Smooth muscle cell (in vitro differentiated cells): Measurements from ENCODE around the gene BIRC5. TPM values are rescaled to one million over a fixed set of nuclear protein-coding genes. Genes with fewer than 3 reads are reported as not detected.
"Not testable (repeated sequence)": the region's sequence is repeated elsewhere in the genome, so short reads cannot be mapped to it uniquely, and the experiment has no call there.

Experiments used
- DNase-seq: peaks from one replicate; lab custom pipeline; 2025; ENCODE audit not compliant: unreplicated experiment; lab: John Stamatoyannopoulos, UW
- H2AFZ ChIP-seq: fragments of 200-600 bp; sonication (generic); 2 replicates; pipeline ENCODE4 v1.6.0; 2016; ENCODE audit warnings: antibody characterized with exemption, low read depth, mild to moderate bottlenecking
- H3F3A ChIP-seq: fragments of 200-600 bp; sonication (generic); 2 replicates; pipeline ENCODE4 v1.6.0; 2017; ENCODE audit warnings: antibody characterized with exemption, low read depth
- H3K27ac ChIP-seq: fragments of 200-600 bp; sonication (generic); 2 replicates; pipeline ENCODE4 v1.5.1; 2016; ENCODE audit warnings: low read depth, mild to moderate bottlenecking
- H3K27me3 ChIP-seq: fragments of 200-600 bp; sonication (generic); 2 replicates; pipeline ENCODE4 v1.6.1; 2016; ENCODE audit warnings: low read depth, mild to moderate bottlenecking
- H3K36me3 ChIP-seq: fragments of 200-600 bp; sonication (generic); 2 replicates; pipeline ENCODE4 v1.5.1; 2016; ENCODE audit warnings: low read depth
- H3K4me1 ChIP-seq: fragments of 200-600 bp; sonication (generic); 2 replicates; pipeline ENCODE4 v1.5.1; 2016; ENCODE audit warnings: low read depth
- H3K4me2 ChIP-seq: fragments of 200-600 bp; sonication (generic); 2 replicates; pipeline ENCODE4 v1.6.0; 2016; ENCODE audit warnings: mild to moderate bottlenecking
- H3K4me3 ChIP-seq: fragments of 200-600 bp; sonication (generic); 2 replicates; pipeline ENCODE4 v1.5.1; 2016; ENCODE audit warnings: mild to moderate bottlenecking
- H3K79me2 ChIP-seq: fragments of 200-600 bp; sonication (generic); 2 replicates; pipeline ENCODE4 v1.6.0; 2016; ENCODE audit warnings: low read depth, mild to moderate bottlenecking
- H3K9ac ChIP-seq: fragments of 200-600 bp; sonication (generic); 2 replicates; pipeline ENCODE4 v1.6.0; 2016; ENCODE audit warnings: low read depth
- H3K9me3 ChIP-seq: fragments of 200-600 bp; sonication (generic); replicated peaks from 2 replicates; pipeline ENCODE4 v1.5.1; 2016; ENCODE audit warnings: low read depth
- H4K20me1 ChIP-seq: fragments of 200-600 bp; sonication (generic); 2 replicates; pipeline ENCODE4 v1.6.0; 2016; ENCODE audit warnings: low read depth
- WGBS: methylation state at CpG from one replicate; pipeline ENCODE4 v1.1.7; 2016; ENCODE audit warnings: low lambda C conversion rate; 5-methylcytosine and 5-hydroxymethylcytosine counted together
- polyA plus RNA-seq: library from polyadenylated mRNA; unstranded; fragments of >200 nt; fragmentation: Nextera tagmentation; extraction: Ambion mirVana; gene quantifications from 2 replicates; pipeline ENCODE4 v1.2.1, GENCODE V29; 2016
- total RNA-seq: library from RNA; depleted of rRNA; stranded (reverse); fragments of >200 nt; gene quantifications from 2 replicates; pipeline ENCODE4 v1.2.3, GENCODE V29; 2014
- TF ChIP-seq, protein P1 (sequence below): fragments of 200-600 bp; sonication (generic); IDR thresholded peaks from 2 replicates; pipeline ENCODE4 v1.5.1; 2017; ENCODE audit warnings: borderline replicate concordance, mild to moderate bottlenecking, antibody characterized with exemption; ENCODE audit not compliant: insufficient read depth, poor library complexity, severe bottlenecking

BIRC5 gene
- total and polyA plus RNA-seq, 2 experiments from 2014 or later = 7.7 to 15.6 TPM

DNA sequence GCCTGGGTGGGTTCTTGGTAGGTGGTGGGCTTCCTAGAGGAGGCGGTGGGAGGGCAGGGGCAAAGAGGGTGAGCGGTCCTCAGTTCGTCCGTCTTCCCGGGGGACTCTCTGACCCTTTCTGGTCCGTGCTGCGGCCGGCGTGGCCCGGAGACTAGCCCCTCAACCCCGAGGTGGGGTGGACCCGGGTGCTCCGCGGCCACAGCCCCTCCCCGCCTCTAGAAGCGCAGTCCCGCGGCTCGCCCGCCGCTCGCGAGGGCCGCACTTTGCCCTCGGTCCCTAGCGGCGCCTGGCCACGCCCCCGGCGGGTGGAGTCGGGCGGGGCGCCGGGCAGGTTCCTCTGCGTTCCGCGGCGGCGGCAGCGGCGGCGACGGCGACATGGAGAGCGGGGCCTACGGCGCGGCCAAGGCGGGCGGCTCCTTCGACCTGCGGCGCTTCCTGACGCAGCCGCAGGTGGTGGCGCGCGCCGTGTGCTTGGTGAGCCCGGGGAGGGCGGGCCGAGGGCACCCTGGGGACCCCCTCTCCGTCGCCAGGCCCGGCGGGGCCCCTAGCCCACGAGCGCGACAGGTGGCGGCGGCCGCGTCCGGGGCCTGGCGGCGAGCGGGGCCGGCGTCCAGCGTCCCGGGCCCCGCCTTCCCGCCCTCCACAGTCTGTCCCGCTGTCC, 45.7 kb upstream of the BIRC5 start, which contains the start of gene SYNGR2:
SYNGR2 (plus strand) TSS at position 340 of the 661 bp plus-strand sequence; CDS start at position 376, 36 bp downstream.
- WGBS = under 1% methylated on average over 57 of the region's 84 CpGs
- no peaks in the 10 kb centered on the region for H3K79me2 ChIP-seq
- peak within 1 kb of the TSS; percentile 79 for H2AFZ ChIP-seq
- peak within 1 kb of the TSS; percentile 39 for H3K9ac ChIP-seq
- peaks cover 18% of the 10 kb centered on the region for H4K20me1 ChIP-seq
- no peaks in the 10 kb centered on the region for H3F3A ChIP-seq
- H3K9me3 ChIP-seq = no peaks in the 10 kb centered on the region
- no peak within 1 kb of the TSS for H3K27ac ChIP-seq
- peak within 1 kb of the TSS; percentile 92 for H3K4me2 ChIP-seq
- no peak for DNase-seq
- TF ChIP-seq, protein P1, sequence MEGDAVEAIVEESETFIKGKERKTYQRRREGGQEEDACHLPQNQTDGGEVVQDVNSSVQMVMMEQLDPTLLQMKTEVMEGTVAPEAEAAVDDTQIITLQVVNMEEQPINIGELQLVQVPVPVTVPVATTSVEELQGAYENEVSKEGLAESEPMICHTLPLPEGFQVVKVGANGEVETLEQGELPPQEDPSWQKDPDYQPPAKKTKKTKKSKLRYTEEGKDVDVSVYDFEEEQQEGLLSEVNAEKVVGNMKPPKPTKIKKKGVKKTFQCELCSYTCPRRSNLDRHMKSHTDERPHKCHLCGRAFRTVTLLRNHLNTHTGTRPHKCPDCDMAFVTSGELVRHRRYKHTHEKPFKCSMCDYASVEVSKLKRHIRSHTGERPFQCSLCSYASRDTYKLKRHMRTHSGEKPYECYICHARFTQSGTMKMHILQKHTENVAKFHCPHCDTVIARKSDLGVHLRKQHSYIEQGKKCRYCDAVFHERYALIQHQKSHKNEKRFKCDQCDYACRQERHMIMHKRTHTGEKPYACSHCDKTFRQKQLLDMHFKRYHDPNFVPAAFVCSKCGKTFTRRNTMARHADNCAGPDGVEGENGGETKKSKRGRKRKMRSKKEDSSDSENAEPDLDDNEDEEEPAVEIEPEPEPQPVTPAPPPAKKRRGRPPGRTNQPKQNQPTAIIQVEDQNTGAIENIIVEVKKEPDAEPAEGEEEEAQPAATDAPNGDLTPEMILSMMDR = no peak
- peak within 1 kb of the TSS; percentile 69 for H3K4me3 ChIP-seq
- H3K36me3 ChIP-seq = no peaks in the 10 kb centered on the region
- no peaks in the 10 kb centered on the region for H3K4me1 ChIP-seq
- no peaks in the 10 kb centered on the region for H3K27me3 ChIP-seq

DNA sequence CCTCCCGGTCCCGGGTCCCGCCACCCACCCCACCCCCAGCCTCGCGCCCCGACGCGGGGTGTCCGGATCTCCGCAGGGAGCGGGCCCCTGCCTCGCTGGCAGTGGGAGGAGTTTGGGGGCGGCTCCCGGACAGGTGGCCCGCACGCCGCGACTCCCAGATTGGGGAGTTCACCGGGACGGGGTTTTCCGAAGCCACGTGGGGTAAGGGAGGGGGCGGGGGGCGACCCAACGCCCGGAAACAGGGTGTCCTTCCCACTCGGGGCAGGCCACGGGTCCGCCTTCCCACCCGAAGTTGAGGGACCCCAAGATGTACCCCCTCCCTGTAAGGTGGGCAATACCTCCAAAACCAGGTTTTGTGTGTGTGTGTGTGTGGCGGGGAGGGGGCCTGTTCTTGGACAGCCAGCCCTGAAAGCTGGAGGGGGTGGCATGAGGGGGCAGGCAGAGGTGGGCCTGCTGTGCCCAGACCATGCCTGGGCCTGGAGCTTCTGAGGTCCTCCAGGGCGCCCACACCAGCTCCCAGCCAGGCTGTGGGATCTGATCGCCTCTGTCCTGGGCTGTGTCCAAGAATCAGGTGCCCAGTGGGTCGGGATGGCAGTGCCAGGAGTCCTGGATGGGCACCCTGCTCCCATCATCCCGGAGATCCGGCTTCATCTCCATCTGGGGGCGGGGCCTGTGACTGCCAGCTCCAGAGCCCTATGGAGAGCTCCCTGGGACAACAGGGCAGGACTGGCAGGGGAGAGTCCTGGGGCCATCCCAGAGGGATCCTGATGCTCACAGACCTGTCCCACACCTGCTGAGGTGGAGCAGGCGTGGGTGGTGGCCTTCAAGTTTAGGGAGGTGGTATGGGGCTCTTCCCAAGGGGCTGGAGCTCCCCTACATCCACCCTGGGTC, 44.9 kb upstream of the BIRC5 start:
- TF ChIP-seq, protein P1 = no peak
- DNase-seq = peak; percentile 10
- H3K27me3 ChIP-seq = no peaks in the 10 kb centered on the region
- WGBS = 13% methylated on average over 21 of the region's 38 CpGs
- H2AFZ ChIP-seq = peak overlapping the region; percentile 79
- peak overlapping the region; percentile 69 for H3K4me3 ChIP-seq
- no peaks in the 10 kb centered on the region for H3K9me3 ChIP-seq
- H3K27ac ChIP-seq = no peak overlapping the region
- H3K4me1 ChIP-seq = no peaks in the 10 kb centered on the region
- no peaks in the 10 kb centered on the region for H3K36me3 ChIP-seq
- H3K4me2 ChIP-seq = peak overlapping the region; percentile 92
- no peaks in the 10 kb centered on the region for H3K79me2 ChIP-seq
- H4K20me1 ChIP-seq = peaks cover 18% of the 10 kb centered on the region
- peaks cover 2% of the 10 kb centered on the region for H3F3A ChIP-seq
- no peak overlapping the region for H3K9ac ChIP-seq

GRCh38 chr17:78170692-78171590, 43.1 kb upstream of the BIRC5 start:
- Histone ChIP-seq H3K27ac (no peak overlapping the region), H4K20me1 (peaks cover 18% of the 10 kb centered on the region), H3F3A (peaks cover 4% of the 10 kb centered on the region), H3K36me3 (no peaks in the 10 kb centered on the region), H3K9ac (no peak overlapping the region), H3K79me2 (no peaks in the 10 kb centered on the region), H3K4me1 (no peaks in the 10 kb centered on the region), H3K9me3 (no peaks in the 10 kb centered on the region), H3K27me3 (no peaks in the 10 kb centered on the region), H3K4me2 (no peak overlapping the region), H2AFZ (no peak overlapping the region), H3K4me3 (no peak overlapping the region)
- 90% methylated on average over 31 of the region's 31 CpGs for WGBS
- no peak for DNase-seq
- TF ChIP-seq, protein P1 = no peak

- H3K9ac ChIP-seq, H2AFZ ChIP-seq, H3K27me3 ChIP-seq, H3K4me2 ChIP-seq, H3F3A ChIP-seq, DNase-seq, H3K4me3 ChIP-seq, H3K9me3 ChIP-seq, H3K27ac ChIP-seq, H3K36me3 ChIP-seq, H3K4me1 ChIP-seq, H3K79me2 ChIP-seq: not testable (repeated sequence)
- WGBS = 92% methylated on average over 19 of the region's 19 CpGs
- H4K20me1 ChIP-seq = peaks cover 18% of the 10 kb centered on the region
Measured at GRCh38 chr17:78171591-78172248, 42.3 kb upstream of the BIRC5 start.
